A549 (cell line): Measurements from ENCODE around the gene CCDC40. TPM values are rescaled to one million over a fixed set of nuclear protein-coding genes. Genes with fewer than 3 reads are reported as not detected.

ENCODE experiments used
- ATAC-seq, 2 experiments: fragments of 200-7000 bp in 1 of 2; fragments of >200 bp in 1 of 2; cut with Nextera tagmentation in 1 of 2; cut with Tn5 transposase in 1 of 2; 3 replicates each; pipeline versions ENCODE4 v1.8.0 to v1.9.1; 2018 to 2020; ENCODE audit warnings: mild to moderate bottlenecking in 1 of 2, moderate library complexity in 1 of 2
- CTCF ChIA-PET: fragments of 300-600 bp; sonication (Branson Sonifier 250); formaldehyde crosslinking; extraction: SDS; loops from one replicate; lab custom pipeline; 2021; ENCODE audit warnings: antibody characterized with exemption, inconsistent platforms; lab: Yijun Ruan, JAX
- POLR2A ChIA-PET: fragments of 350-600 bp; formaldehyde crosslinking; extraction: SDS; loops from one replicate; lab custom pipeline; 2021; ENCODE audit warnings: antibody characterized with exemption, inconsistent platforms; lab: Yijun Ruan, JAX
- DNase-seq, 2 experiments: peaks; one replicate each; pipeline versions ENCODE4 v3.0.0 to v3.0.0-alpha.2; 2011 to 2016; ENCODE audit warnings: low read depth in 1 of 2, low spot score in 1 of 2
- FAIRE-seq: peaks from 2 replicates; lab custom pipeline; 2011; peaks lifted over from hg19 to GRCh38; lab: Jason Lieb, UNC
- H3K27ac ChIP-seq, 2 experiments: fragments of >200 bp; sonication (Bioruptor Twin); formaldehyde crosslinking; 3 replicates each; pipeline ENCODE4 v1.5.1; 2016 to 2017
- H3K4me1 ChIP-seq: fragments of >200 bp; sonication (Bioruptor Twin); formaldehyde crosslinking; 3 replicates; pipeline ENCODE4 v1.6.1; 2016
- H3K4me2 ChIP-seq: fragments of >200 bp; sonication (Bioruptor Twin); formaldehyde crosslinking; 3 replicates; pipeline ENCODE4 v1.6.1; 2016
- H3K4me3 ChIP-seq: fragments of >200 bp; sonication (Bioruptor Twin); formaldehyde crosslinking; 3 replicates; pipeline ENCODE4 v1.5.1; 2016
- H3K9me3 ChIP-seq: fragments of >200 bp; sonication (Bioruptor Twin); formaldehyde crosslinking; 3 replicates; pipeline ENCODE4 v1.6.1; 2016
- ATOH8 ChIP-seq: fragments of 250-450 bp; sonication (Bioruptor Pico); IDR thresholded peaks from 2 replicates; pipeline ENCODE4 v1.5.0; 2020; ENCODE audit warnings: low read depth, mild to moderate bottlenecking, moderate library complexity
- CBX2 ChIP-seq: fragments of 200-600 bp; sonication (generic); IDR thresholded peaks from 2 replicates; pipeline ENCODE4 v1.6.1; 2016; ENCODE audit warnings: low read depth, mild to moderate bottlenecking, borderline replicate concordance
- CEBPB ChIP-seq, 2 experiments: fragments of >200 bp in 1 of 2; sonication (Bioruptor Twin) in 1 of 2; formaldehyde crosslinking in 1 of 2; IDR thresholded peaks; 2 replicates each; pipeline ENCODE4 v1.6.1; 2012 to 2016
- CHD4 ChIP-seq: fragments of 200-600 bp; sonication (generic); IDR thresholded peaks from 2 replicates; pipeline ENCODE4 v1.6.1; 2016; ENCODE audit warnings: antibody characterized with exemption, mild to moderate bottlenecking, borderline replicate concordance
- CTCF ChIP-seq: fragments of >200 bp; sonication (Bioruptor Twin); formaldehyde crosslinking; IDR thresholded peaks from 3 replicates; pipeline ENCODE4 v1.5.1; 2016
- EHF ChIP-seq: fragments of 250-450 bp; sonication (Bioruptor Pico); IDR thresholded peaks from 2 replicates; pipeline ENCODE4 v1.5.0; 2020; ENCODE audit warnings: mild to moderate bottlenecking
- EHMT2 ChIP-seq: fragments of 200-600 bp; sonication (generic); IDR thresholded peaks from 2 replicates; pipeline ENCODE4 v1.6.1; 2016; ENCODE audit warnings: antibody characterized with exemption, low read depth, mild to moderate bottlenecking, moderate library complexity
- ELK1 ChIP-seq: fragments of 150-350 bp; IDR thresholded peaks from 2 replicates; pipeline ENCODE4 v1.6.1; 2014; ENCODE audit warnings: low read depth, mild to moderate bottlenecking, low read length
- ESRRA ChIP-seq: fragments of 150-350 bp; IDR thresholded peaks from 2 replicates; pipeline ENCODE4 v1.6.1; 2014; ENCODE audit warnings: mild to moderate bottlenecking, low read length, borderline replicate concordance
- FOSL2 ChIP-seq, 2 experiments: fragments of 450-650 bp in 1 of 2; fragments of >200 bp in 1 of 2; sonication (Bioruptor Twin) in 1 of 2; formaldehyde crosslinking; IDR thresholded peaks; 2 replicates each; pipeline versions ENCODE4 v1.5.0 to v1.6.1; 2016 to 2020; ENCODE audit warnings: mild to moderate bottlenecking in 1 of 2, moderate library complexity in 1 of 2
- GATA3 ChIP-seq: IDR thresholded peaks from 2 replicates; pipeline ENCODE4 v1.6.1; 2012; ENCODE audit warnings: borderline replicate concordance
- HDAC2 ChIP-seq: fragments of 200-600 bp; sonication (generic); IDR thresholded peaks from 2 replicates; pipeline ENCODE4 v1.6.1; 2016
- HOXB13 ChIP-seq: fragments of 250-450 bp; sonication (Bioruptor Pico); IDR thresholded peaks from 2 replicates; pipeline ENCODE4 v1.5.0; 2020; ENCODE audit warnings: low read depth, mild to moderate bottlenecking, moderate library complexity
- HOXB5 ChIP-seq: fragments of 250-450 bp; sonication (Bioruptor Pico); IDR thresholded peaks from 2 replicates; pipeline ENCODE4 v1.5.0; 2020; ENCODE audit warnings: mild to moderate bottlenecking, moderate library complexity
- JUN ChIP-seq, 2 experiments: fragments of >200 bp; sonication (Bioruptor Twin); formaldehyde crosslinking; IDR thresholded peaks; 2 replicates in 1 of 2; 3 replicates in 1 of 2; pipeline ENCODE4 v1.6.1; 2016 to 2017
- NFE2L2 ChIP-seq: fragments of 150-350 bp; conservative IDR thresholded peaks from 2 replicates; pipeline ENCODE4 v1.6.1; 2014; ENCODE audit warnings: low read length
- RAD21 ChIP-seq, 2 experiments: fragments of >200 bp in 1 of 2; sonication (Bioruptor Twin) in 1 of 2; formaldehyde crosslinking in 1 of 2; IDR thresholded peaks in 1 of 2; conservative IDR thresholded peaks in 1 of 2; 2 replicates in 1 of 2; 3 replicates in 1 of 2; pipeline ENCODE4 v1.6.1; 2012 to 2018; ENCODE audit warnings: inconsistent platforms in 1 of 2
- SMC3 ChIP-seq: fragments of >200 bp; sonication (Bioruptor Twin); formaldehyde crosslinking; IDR thresholded peaks from 3 replicates; pipeline ENCODE4 v1.6.1; 2018; ENCODE audit warnings: inconsistent platforms
- USF2 ChIP-seq: fragments of 450-650 bp; IDR thresholded peaks from 2 replicates; pipeline ENCODE4 v1.6.1; 2014; ENCODE audit warnings: antibody characterized with exemption
- ZNF302 ChIP-seq: fragments of 250-450 bp; sonication (Bioruptor Pico); IDR thresholded peaks from 2 replicates; pipeline ENCODE4 v1.9.0; 2021; ENCODE audit warnings: inconsistent platforms, mild to moderate bottlenecking, moderate library complexity
- ZSCAN20 ChIP-seq: fragments of 250-450 bp; sonication (Bioruptor Pico); IDR thresholded peaks from 2 replicates; pipeline ENCODE4 v1.8.0; 2022; ENCODE audit warnings: mild to moderate bottlenecking, moderate library complexity
- WGBS: methylation state at CpG from one replicate; pipeline ENCODE4 v1.1.6; 2017; ENCODE audit errors: missing lambda C conversion rate; 5-methylcytosine and 5-hydroxymethylcytosine counted together
- polyA plus RNA-seq, 4 experiments: library from polyadenylated mRNA; depleted of rRNA in 3 of 4; stranded (reverse); fragments of >200 nt; fragmentation: RNase III in 1 of 4; extraction: RNeasy Plus Mini Kit Qiagen cat#74134 plus additional on column Dnase treatment in 1 of 4; gene quantifications; 2 replicates in 3 of 4; 3 replicates in 1 of 4; pipeline ENCODE4 v1.2.3, GENCODE V29; 2011 to 2017

The CCDC40 gene
- polyA plus RNA-seq, 2 of the 4 experiments (the other 2 are of a cell fraction): 5.9 to 11.3 TPM

GRCh38 chr17:80086081-80086480 is 49.6 kb downstream of the CCDC40 start:
- TF ChIP-seq JUN (IDR thresholded peaks at IDR 0.05): no peak
- TF ChIP-seq CEBPB (IDR thresholded peaks at IDR 0.05): no peak
- TF ChIP-seq ATOH8 (CRISPR knock-in tag): no peak
- TF ChIP-seq FOSL2 (IDR thresholded peaks at IDR 0.05): no peak
- TF ChIP-seq FOSL2 (CRISPR knock-in tag; IDR thresholded peaks at IDR 0.05): no peak
- TF ChIP-seq CBX2: no peak
- ChIA-PET POLR2A (no interaction called here), CTCF (interaction anchor here (0.6 to 15.4 kb wide), 7 partner anchors 9 to 167 kb away, joined by 3 to 176 read pairs (median 4); partner anchors contain the start of gene GAA)
- FAIRE-seq: no peak
- H3K4me1 ChIP-seq: peaks cover 7% of the 10 kb centered on the region; the same call in 2 of the 3 replicates
- no peak overlapping the region for H3K4me2 ChIP-seq
- ATAC-seq: no peak
- no peak for DNase-seq
- no peak overlapping the region for H3K27ac ChIP-seq
- whole genome bisulfite sequencing: 74% methylated on average over 17 of the region's 17 CpGs
- H3K9me3 ChIP-seq: no peaks in the 10 kb centered on the region
- no peak overlapping the region for H3K4me3 ChIP-seq

GRCh38 chr17:80086616-80087015 is 50.2 kb downstream of the CCDC40 start:
- 75% methylated on average over 10 of the region's 11 CpGs for WGBS
- no peak for ATAC-seq
- POLR2A ChIA-PET: no interaction called here
- TF ChIP-seq HOXB5 (CRISPR knock-in tag) (no peak), ZSCAN20 (CRISPR knock-in tag) (no peak), NFE2L2 (no peak), ZNF302 (CRISPR knock-in tag) (no peak), CTCF (no peak), HDAC2 (no peak), CHD4 (no peak)
- H3K27ac ChIP-seq: no peak overlapping the region
- FAIRE-seq: no peak
- no peak overlapping the region for H3K4me2 ChIP-seq
- peaks cover 7% of the 10 kb centered on the region; the same call in 2 of the 3 replicates for H3K4me1 ChIP-seq
- CTCF ChIA-PET: interaction anchor here (0.6 to 15.4 kb wide), 6 partner anchors 9 to 177 kb away, joined by 3 to 176 read pairs (median 4); partner anchors contain the start of gene GAA
- no peaks in the 10 kb centered on the region for H3K9me3 ChIP-seq
- DNase-seq: no peak
- H3K4me3 ChIP-seq: no peak overlapping the region

GRCh38 chr17:80087346-80088265 is 51.2 kb downstream of the CCDC40 start:
- WGBS: 72% methylated on average over 33 of the region's 34 CpGs
- no peak overlapping the region for H3K27ac ChIP-seq
- TF ChIP-seq ELK1 (no peak), ESRRA (no peak), SMC3 (no peak), EHMT2 (no peak), USF2 (no peak), GATA3 (no peak), RAD21 (conservative IDR thresholded peaks at IDR 0.05 in 1 of 2, IDR thresholded peaks at IDR 0.05 in 1 of 2) (no peak), HOXB13 (CRISPR knock-in tag) (no peak), EHF (no peak), JUN (IDR thresholded peaks at IDR 0.05) (no peak)
- no peak for ATAC-seq
- no peak overlapping the region for H3K4me2 ChIP-seq
- ChIA-PET POLR2A (no interaction called here), CTCF (interaction anchor here (0.6 to 15.4 kb wide), 7 partner anchors 13 to 274 kb away, joined by 3 to 176 read pairs (median 4); partner anchors contain the start of gene GAA)
- DNase-seq: no peak
- no peak for FAIRE-seq
- no peaks in the 10 kb centered on the region for H3K9me3 ChIP-seq
- H3K4me1 ChIP-seq: peaks cover 4% of the 10 kb centered on the region; the same call in 2 of the 3 replicates
- no peak overlapping the region for H3K4me3 ChIP-seq
